ENCODE data around the gene CACNB4.

- TF ChIP-seq CTCF (IDR thresholded peaks at IDR 0.05 in 8 of 11, conservative IDR thresholded peaks at IDR 0.05 in 3 of 11) (no peak), POLR2AphosphoS5 (IDR thresholded peaks at IDR 0.05) (no peak), POLR2A (IDR thresholded peaks at IDR 0.05) (no peak)
These were observed 292.9 kb downstream of the CACNB4 start for GRCh38 chr2:151805961-151806360.
